GM12878 (cell line): Measurements from ENCODE around the gene ZBTB38. TPM values are rescaled to one million over a fixed set of nuclear protein-coding genes. Genes with fewer than 3 reads are reported as not detected.

Experiments used
- CHD1 ChIP-seq: IDR thresholded peaks from 2 replicates; pipeline ENCODE4 v1.6.1; 2012; ENCODE audit warnings: low read depth, low read length, improper control_type of control experiment
- KDM1A ChIP-seq: fragments of 200-600 bp; sonication (generic); IDR thresholded peaks from 2 replicates; pipeline ENCODE4 v1.6.1; 2016; ENCODE audit warnings: borderline replicate concordance
- LARP7 ChIP-seq: fragments of 450-650 bp; IDR thresholded peaks from 2 replicates; pipeline ENCODE4 v1.6.1; 2017; ENCODE audit warnings: mild to moderate bottlenecking
- RELB ChIP-seq: fragments of 450-650 bp; IDR thresholded peaks from 2 replicates; pipeline ENCODE4 v1.6.1; 2017; ENCODE audit warnings: low read depth, mild to moderate bottlenecking, moderate library complexity
- REST ChIP-seq: IDR thresholded peaks from 2 replicates; pipeline ENCODE4 v1.6.1; 2012; ENCODE audit warnings: mild to moderate bottlenecking, low read depth, low read length
- RUNX3 ChIP-seq: IDR thresholded peaks from 2 replicates; pipeline ENCODE4 v1.6.1; 2012; ENCODE audit warnings: low read length, inconsistent platforms
- ZBTB40 ChIP-seq: fragments of 450-650 bp; IDR thresholded peaks from 2 replicates; pipeline ENCODE4 v1.6.1; 2016; ENCODE audit warnings: mild to moderate bottlenecking, moderate library complexity, borderline replicate concordance
- ZNF217 ChIP-seq: fragments of 450-650 bp; IDR thresholded peaks from 2 replicates; pipeline ENCODE4 v1.6.1; 2017; ENCODE audit warnings: antibody characterized with exemption, mild to moderate bottlenecking
- ZNF687 ChIP-seq: fragments of 450-650 bp; IDR thresholded peaks from 2 replicates; pipeline ENCODE4 v1.6.1; 2017; ENCODE audit warnings: mild to moderate bottlenecking, moderate library complexity
- polyA plus RNA-seq, 11 experiments: library from polyadenylated mRNA; depleted of rRNA in 4 of 11; unstranded in 6 of 11; stranded (reverse) in 5 of 11; fragments of >200 nt; fragmentation: Nextera tagmentation in 4 of 11; fragmentation: Illumina TruSeq in 1 of 11; extraction: Ambion mirVana in 4 of 11; extraction: Trizol in 1 of 11; gene quantifications; 1 replicate in 1 of 11; 2 replicates in 10 of 11; pipeline versions ENCODE4 v1.2.1 to v1.2.3, GENCODE V29; 2011 to 2016; ENCODE audit warnings: inconsistent platforms in 2 of 11, missing spikeins in 2 of 11, low read depth in 1 of 11
- total RNA-seq, 4 experiments: library from RNA; depleted of rRNA in 3 of 4; stranded (reverse); fragments of >200 nt in 3 of 4; fragmentation: Illumina TruSeq in 1 of 4; extraction: Trizol in 1 of 4; gene quantifications; 2 replicates each; pipeline versions ENCODE4 v1.2.1 to v1.2.3, GENCODE V29; 2013 to 2021
- TF ChIP-seq, protein P1 (sequence below): IDR thresholded peaks from 2 replicates; pipeline ENCODE4 v1.6.1; 2012; ENCODE audit warnings: low read depth, low read length, improper control_type of control experiment

The ZBTB38 gene
- total and polyA plus RNA-seq, 10 of the 15 experiments (the other 5 are each of a cell fraction or from before 2014, with no cell fraction given): 34.2 to 115 (median 88.6) TPM

GRCh38 chr3:141360888-141361598 lies 7.3 kb upstream of the ZBTB38 start (continued):
- TF ChIP-seq ZBTB40 (no peak; the same call in 1 of the 2 replicates), CHD1 (no peak), ZNF217 (peak; percentile 92; the same call in 1 of the 2 replicates), RELB (0 out of 2 replicates have a peak, but pooled peaks have one; percentile 50), KDM1A (peak; percentile 71; the same call in 1 of the 2 replicates), ZNF687 (0 out of 2 replicates have a peak, but pooled peaks have one; percentile 2), RUNX3 (peak; percentile 36), LARP7 (0 out of 2 replicates have a peak, but pooled peaks have one; percentile 10), REST (no peak)
- TF ChIP-seq, protein P1, sequence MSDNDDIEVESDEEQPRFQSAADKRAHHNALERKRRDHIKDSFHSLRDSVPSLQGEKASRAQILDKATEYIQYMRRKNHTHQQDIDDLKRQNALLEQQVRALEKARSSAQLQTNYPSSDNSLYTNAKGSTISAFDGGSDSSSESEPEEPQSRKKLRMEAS: no peak
